ENCODE measurements around the gene MIDN. TPM values are rescaled to one million over a fixed set of nuclear protein-coding genes. Genes with fewer than 3 reads are reported as not detected.

MIDN gene
- total RNA-seq, 1 donor from 2014 or later: 15.8 TPM

DNA sequence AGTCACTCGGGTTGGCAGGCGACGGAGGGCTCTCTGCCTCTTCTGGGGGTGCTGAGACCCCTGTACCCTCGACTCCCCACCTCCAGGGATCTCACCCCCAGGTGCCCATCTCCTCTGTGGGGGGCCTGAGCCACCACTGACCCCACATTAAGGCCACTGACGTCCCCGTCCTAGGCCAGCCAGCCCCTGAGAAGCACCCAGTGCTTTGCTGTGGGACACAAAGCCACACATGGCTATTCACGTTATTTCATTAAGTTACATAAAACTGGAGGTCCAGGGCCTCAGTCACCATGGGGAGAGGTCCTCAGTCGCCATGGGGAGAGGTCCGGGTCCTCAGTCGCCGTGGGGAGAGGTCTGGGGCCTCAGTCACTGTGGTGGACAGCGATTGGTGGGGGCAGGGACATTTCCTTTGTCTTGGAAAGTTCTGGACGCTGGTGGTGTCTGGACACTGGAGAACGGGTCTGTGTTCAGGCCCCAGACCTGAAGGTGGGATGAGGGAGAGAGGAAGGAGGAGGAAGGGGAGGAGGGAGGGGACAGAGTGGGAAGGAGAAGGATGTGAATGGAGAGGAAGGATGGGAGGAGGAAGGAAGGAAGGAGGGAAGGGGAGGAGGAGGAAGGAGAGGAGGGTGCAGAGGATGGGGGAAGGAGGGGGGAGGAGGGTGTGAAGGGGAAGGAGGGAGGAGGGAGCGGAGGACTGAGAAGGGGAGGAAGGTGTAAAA, 33.3 kb downstream of the MIDN start:
- H3K36me3 ChIP-seq (ENCODE audit: control insufficient read depth, insufficient read depth, low read length): peaks cover 13% of the 10 kb centered on the region
- DNase-seq (ENCODE audit: low read depth): no peak
- H3K4me3 ChIP-seq (ENCODE audit: low read depth, low read length): no peak overlapping the region
- TF ChIP-seq CTCF (IDR thresholded peaks at IDR 0.05; ENCODE audit: insufficient read depth, low read length, severe bottlenecking): no peak
- peaks cover 15% of the 10 kb centered on the region for H3K27me3 ChIP-seq (ENCODE audit: control insufficient read depth, insufficient read depth, low read length)
- FAIRE-seq: no peak

DNA sequence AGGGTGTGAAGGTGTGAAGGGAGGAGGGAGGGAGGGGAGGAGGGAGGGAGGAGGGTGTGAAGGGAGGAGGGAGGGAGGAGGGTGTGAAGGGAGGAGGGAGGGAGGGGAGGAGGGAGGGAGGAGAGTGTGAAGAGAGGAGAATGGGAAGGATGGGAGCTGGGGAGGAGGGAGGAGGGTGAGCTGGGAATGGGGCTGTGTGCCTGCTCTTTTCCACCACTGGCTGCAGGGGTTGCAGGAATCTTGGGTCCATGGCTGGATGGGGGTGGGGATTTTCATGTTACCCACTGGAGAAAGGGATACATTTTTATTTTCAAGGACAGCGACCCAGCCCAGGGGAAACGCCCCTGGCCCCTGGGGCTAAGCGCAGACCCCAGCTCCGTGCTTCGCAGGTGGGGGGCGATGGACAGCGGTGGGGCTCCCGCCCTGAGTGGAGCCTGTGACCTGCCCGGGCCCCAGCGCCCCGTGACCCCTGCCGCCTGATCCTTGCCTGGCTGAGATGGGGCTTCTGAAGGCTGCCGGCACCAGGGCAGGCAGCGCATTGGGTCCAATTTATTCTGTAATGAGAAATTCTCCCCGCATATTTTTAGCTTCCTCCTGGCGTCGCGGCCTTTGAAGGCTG, 34.3 kb downstream of the MIDN start:
- no peak for DNase-seq (ENCODE audit: low read depth)
- Histone ChIP-seq H3K36me3 (ENCODE audit: control insufficient read depth, insufficient read depth, low read length) (peaks cover 9% of the 10 kb centered on the region), H3K27me3 (ENCODE audit: control insufficient read depth, insufficient read depth, low read length) (peaks cover 19% of the 10 kb centered on the region), H3K4me3 (ENCODE audit: low read depth, low read length) (no peak overlapping the region)
- TF ChIP-seq CTCF (IDR thresholded peaks at IDR 0.05; ENCODE audit: insufficient read depth, low read length, severe bottlenecking): no peak
- FAIRE-seq: no peak

GRCh38 chr19:1283207-1283916, 35.0 kb downstream of the MIDN start:
- Histone ChIP-seq H3K36me3 (ENCODE audit: control insufficient read depth, insufficient read depth, low read length) (peaks cover 9% of the 10 kb centered on the region), H3K4me3 (ENCODE audit: low read depth, low read length) (no peak overlapping the region), H3K27me3 (ENCODE audit: control insufficient read depth, insufficient read depth, low read length) (peaks cover 23% of the 10 kb centered on the region)
- FAIRE-seq: no peak
- DNase-seq (ENCODE audit: low read depth): no peak
- no peak for TF ChIP-seq CTCF (IDR thresholded peaks at IDR 0.05; ENCODE audit: insufficient read depth, low read length, severe bottlenecking)

GRCh38 chr19:1283917-1284292, 35.5 kb downstream of the MIDN start:
- no peak for TF ChIP-seq CTCF (IDR thresholded peaks at IDR 0.05; ENCODE audit: insufficient read depth, low read length, severe bottlenecking)
- no peak overlapping the region for H3K4me3 ChIP-seq (ENCODE audit: low read depth, low read length)
- peaks cover 7% of the 10 kb centered on the region for H3K36me3 ChIP-seq (ENCODE audit: control insufficient read depth, insufficient read depth, low read length)
- peaks cover 23% of the 10 kb centered on the region for H3K27me3 ChIP-seq (ENCODE audit: control insufficient read depth, insufficient read depth, low read length)
- DNase-seq (ENCODE audit: low read depth): no peak
- FAIRE-seq: no peak

- Histone ChIP-seq H3K36me3 (ENCODE audit: control insufficient read depth, insufficient read depth, low read length) (peaks cover 2% of the 10 kb centered on the region), H3K4me3 (ENCODE audit: low read depth, low read length) (no peak overlapping the region), H3K27me3 (ENCODE audit: control insufficient read depth, insufficient read depth, low read length) (peaks cover 25% of the 10 kb centered on the region)
- no peak for TF ChIP-seq CTCF (IDR thresholded peaks at IDR 0.05; ENCODE audit: insufficient read depth, low read length, severe bottlenecking)
- FAIRE-seq: no peak
- no peak for DNase-seq (ENCODE audit: low read depth)
Measured at GRCh38 chr19:1284293-1284978, 36.1 kb downstream of the MIDN start.

Data from bronchial epithelial cell (primary cell).